ENCODE results near the gene NUP153. TPM values are rescaled to one million over a fixed set of nuclear protein-coding genes. Genes with fewer than 3 reads are reported as not detected.

Gene NUP153
- total and polyA plus RNA-seq, 2 donors from 2014 or later, result 4.9 to 31.3 TPM

DNA sequence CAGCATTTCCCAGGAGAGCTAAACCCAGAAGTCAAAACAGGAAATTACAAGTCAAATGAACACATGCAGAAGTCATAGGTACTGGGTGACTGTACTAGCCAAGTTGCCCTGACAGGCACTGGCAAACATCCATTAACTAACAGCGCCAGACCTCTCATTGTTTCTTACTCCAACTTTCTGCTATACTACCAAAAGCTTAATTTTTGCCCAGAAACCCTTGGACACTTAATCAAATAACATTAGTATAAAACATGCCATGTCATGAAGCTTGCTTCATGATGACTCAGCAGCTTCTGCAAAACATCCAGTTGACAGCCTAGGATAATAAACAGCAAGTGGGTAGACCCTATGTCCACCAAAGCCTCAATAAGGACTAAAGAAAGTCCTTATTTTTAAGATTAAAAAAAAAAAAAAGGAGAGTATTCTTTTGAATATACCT lies 3.5 kb downstream of the NUP153 start:
- H3K9ac ChIP-seq (ENCODE audit: low read length in 3 of 3), result no peak overlapping the region
- peak in 1 of 5 donors; percentile 29 for DNase-seq
- no peak for TF ChIP-seq CTCF (IDR thresholded peaks at IDR 0.05; ENCODE audit: borderline replicate concordance, extremely low read depth, insufficient read depth)
- peaks cover 0 to 8% (median 7%) of the 10 kb centered on the region in 3 donors for H3K4me1 ChIP-seq (ENCODE audit: control insufficient read depth in 2 of 3, insufficient read depth in 2 of 3, low read depth in 1 of 3, low read length in 3 of 3)
- FAIRE-seq, result no peak
- H3K27me3 ChIP-seq (ENCODE audit: control insufficient read depth, insufficient read depth, low read length), result no peaks in the 10 kb centered on the region
- no peak overlapping the region for H3K4me3 ChIP-seq (ENCODE audit: low read length in 3 of 3)
- H3K36me3 ChIP-seq (ENCODE audit: control insufficient read depth in 2 of 3, insufficient read depth in 3 of 3, low read length in 3 of 3), result no peaks in the 10 kb centered on the region
- H3K9me3 ChIP-seq (ENCODE audit: control insufficient read depth in 2 of 3, insufficient read depth in 1 of 3, low read length in 3 of 3), result no peaks in the 10 kb centered on the region
- intact Hi-C loops (cut with DNase I), result no loop called here
- H3K27ac ChIP-seq (ENCODE audit: low read depth in 2 of 2, low read length in 2 of 2), result no peak overlapping the region

- intact Hi-C loops (cut with DNase I), result no loop called here
- no peak for FAIRE-seq
- no peak for DNase-seq
- Histone ChIP-seq H3K4me1 (ENCODE audit: control insufficient read depth in 2 of 3, insufficient read depth in 2 of 3, low read depth in 1 of 3, low read length in 3 of 3) (peaks cover 0 to 8% (median 7%) of the 10 kb centered on the region in 3 donors), H3K4me3 (ENCODE audit: low read length in 3 of 3) (no peak overlapping the region), H3K9ac (ENCODE audit: low read length in 3 of 3) (no peak overlapping the region), H3K27me3 (ENCODE audit: control insufficient read depth, insufficient read depth, low read length) (no peaks in the 10 kb centered on the region), H3K36me3 (ENCODE audit: control insufficient read depth in 2 of 3, insufficient read depth in 3 of 3, low read length in 3 of 3) (no peaks in the 10 kb centered on the region), H3K27ac (ENCODE audit: low read depth in 2 of 2, low read length in 2 of 2) (no peak overlapping the region), H3K9me3 (ENCODE audit: control insufficient read depth in 2 of 3, insufficient read depth in 1 of 3, low read length in 3 of 3) (no peaks in the 10 kb centered on the region)
- TF ChIP-seq CTCF (IDR thresholded peaks at IDR 0.05; ENCODE audit: borderline replicate concordance, extremely low read depth, insufficient read depth), result no peak
Measured at GRCh38 chr6:17700421-17701416, 6.0 kb downstream of the NUP153 start.

GRCh38 chr6:17691925-17692538 lies 14.7 kb downstream of the NUP153 start:
- Histone ChIP-seq H3K4me1 (ENCODE audit: control insufficient read depth in 2 of 3, insufficient read depth in 2 of 3, low read depth in 1 of 3, low read length in 3 of 3) (peaks cover 0 to 2% (median 0%) of the 10 kb centered on the region in 3 donors), H3K27ac (ENCODE audit: low read depth in 2 of 2, low read length in 2 of 2) (no peak overlapping the region), H3K9me3 (ENCODE audit: control insufficient read depth in 2 of 3, insufficient read depth in 1 of 3, low read length in 3 of 3) (no peaks in the 10 kb centered on the region), H3K27me3 (ENCODE audit: control insufficient read depth, insufficient read depth, low read length) (no peaks in the 10 kb centered on the region), H3K36me3 (ENCODE audit: control insufficient read depth in 2 of 3, insufficient read depth in 3 of 3, low read length in 3 of 3) (no peaks in the 10 kb centered on the region), H3K4me3 (ENCODE audit: low read length in 3 of 3) (no peak overlapping the region), H3K9ac (ENCODE audit: low read length in 3 of 3) (no peak overlapping the region)
- intact Hi-C loops (cut with DNase I), result no loop called here
- FAIRE-seq, result no peak
- TF ChIP-seq CTCF (IDR thresholded peaks at IDR 0.05; ENCODE audit: borderline replicate concordance, extremely low read depth, insufficient read depth), result no peak
- no peak for DNase-seq

Data from kidney (tissue), 14 donors.